ENCODE data around the gene HOXD13.

HOXD13 gene

DNA sequence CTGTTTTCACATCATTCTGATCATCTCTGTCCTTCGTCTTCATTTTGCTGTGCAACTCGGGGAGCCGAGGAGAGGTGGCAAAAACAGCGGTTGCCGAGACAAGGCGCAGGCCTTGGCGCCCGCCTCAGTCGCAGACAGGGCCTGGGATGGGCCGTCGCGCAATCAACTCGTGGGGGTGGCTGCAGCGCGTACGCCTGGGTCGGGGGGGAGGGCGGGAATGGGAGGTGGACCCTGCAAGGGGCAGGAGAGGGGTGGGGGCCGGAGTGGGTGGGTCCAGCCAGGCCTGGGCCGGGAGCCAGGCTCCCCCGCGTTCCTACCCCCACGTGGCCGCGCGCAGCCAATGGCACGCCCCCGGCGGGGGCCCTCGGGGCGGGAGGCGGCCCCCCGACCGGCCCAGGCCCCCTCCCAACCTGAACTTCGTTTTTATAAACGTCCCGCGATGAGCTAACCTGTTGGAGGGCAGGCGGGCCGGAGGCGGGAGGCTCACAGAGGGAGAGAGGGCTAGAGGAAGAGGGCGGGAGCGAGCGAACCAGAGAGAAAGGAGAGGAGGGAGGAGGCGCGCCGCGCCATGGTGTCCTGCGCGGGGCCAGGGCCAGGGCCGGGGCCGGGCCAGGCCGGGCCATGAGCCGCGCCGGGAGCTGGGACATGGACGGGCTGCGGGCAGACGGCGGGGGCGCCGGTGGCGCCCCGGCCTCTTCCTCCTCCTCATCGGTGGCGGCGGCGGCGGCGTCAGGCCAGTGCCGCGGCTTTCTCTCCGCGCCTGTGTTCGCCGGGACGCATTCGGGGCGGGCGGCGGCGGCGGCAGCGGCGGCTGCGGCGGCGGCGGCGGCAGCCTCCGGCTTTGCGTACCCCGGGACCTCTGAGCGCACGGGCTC, at the start of gene HOXD13:
TSS of gene HOXD13 (plus strand) at position 452 of the 875 bp plus-strand sequence. CDS start at position 622, 170 bp downstream.
- DNase-seq (ENCODE audit: low read depth, low spot score): no peak

DNA sequence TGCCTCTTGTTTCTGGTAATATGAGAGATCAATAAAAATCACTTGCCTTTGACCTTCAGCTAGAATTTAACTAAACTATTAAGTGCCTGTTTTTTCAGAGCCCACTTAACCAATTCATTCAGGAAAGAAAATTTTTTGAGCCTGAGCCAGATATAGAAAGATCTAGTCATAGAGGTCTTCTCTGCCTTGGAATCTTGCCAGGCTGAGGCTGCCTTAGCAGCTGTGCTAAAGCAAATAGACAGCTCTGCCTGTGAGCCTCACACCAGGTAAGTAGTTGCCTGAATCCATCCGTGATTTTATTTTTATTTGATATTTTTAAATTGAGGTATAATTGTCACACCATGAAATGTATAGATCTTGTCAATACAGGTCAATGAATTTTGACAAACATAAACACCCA, 36.1 kb upstream of the HOXD13 start:
- no peak for DNase-seq (ENCODE audit: low read depth, low spot score)

DNA sequence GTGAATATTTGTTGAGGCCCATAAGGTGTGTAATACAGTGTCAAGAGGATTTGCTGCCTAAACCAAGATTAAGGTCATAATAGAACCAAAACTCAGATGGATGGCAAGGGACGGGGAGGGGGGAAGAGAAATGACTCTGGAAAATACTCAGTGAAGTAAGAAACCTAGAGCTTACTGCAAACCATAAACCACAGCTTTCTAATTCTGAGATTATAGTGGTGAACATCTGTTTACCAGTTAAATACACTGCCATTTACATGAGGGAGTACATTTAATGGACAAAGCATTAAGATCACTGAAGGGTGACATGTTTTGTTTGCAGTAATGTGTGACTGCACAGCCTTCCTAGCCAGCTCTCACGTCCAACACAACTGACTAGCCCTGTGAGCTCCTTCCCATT, 28.6 kb upstream of the HOXD13 start:
- no peak for DNase-seq (ENCODE audit: low read depth, low spot score)

DNA sequence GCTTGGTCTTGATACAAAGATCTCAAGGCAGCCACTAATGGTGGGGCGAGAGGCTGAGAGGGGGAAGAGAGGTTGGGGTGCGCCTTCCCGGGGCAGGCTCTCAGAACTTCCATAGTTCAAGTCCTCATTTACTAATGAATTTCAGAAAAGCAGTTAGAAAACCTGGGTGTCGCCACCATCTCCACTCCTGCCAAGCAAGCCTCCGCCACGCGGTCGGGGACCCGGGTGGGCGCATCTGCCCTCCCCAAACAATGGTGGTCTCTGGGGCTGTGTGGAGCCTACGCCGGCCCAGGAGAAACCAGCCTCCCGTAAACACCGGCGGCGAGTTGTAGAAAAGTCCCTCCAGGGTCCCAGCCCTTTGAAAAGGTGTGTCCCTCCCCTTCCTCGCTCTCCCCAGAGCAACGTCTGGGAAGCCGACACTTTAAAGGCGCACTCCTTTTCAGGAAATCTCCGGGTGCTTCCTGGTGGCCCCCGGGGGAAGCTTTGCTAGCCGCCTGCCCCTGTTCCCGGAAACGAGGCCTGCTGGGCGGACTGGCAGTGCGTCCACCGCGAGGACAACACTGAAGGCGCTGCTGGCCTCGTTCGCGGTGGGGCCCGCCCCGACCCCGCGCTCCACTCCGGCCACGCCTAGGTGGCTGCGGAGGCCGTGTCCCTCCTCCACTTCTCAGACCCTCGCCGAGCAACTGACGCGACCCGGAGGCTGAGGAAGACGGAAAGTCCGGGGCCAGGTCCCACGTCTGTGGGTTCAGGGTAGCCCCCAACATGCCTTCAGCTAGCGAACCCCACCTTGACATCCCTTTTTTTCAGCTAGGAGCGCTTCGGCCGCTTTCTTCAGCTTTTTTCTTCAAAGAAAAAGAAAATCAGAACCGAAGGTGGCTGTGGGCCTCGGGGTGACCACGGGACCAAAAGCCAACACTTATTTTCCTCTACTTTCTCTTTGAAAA, 25.6 kb upstream of the HOXD13 start:
- DNase-seq (ENCODE audit: low read depth, low spot score): no peak

DNA sequence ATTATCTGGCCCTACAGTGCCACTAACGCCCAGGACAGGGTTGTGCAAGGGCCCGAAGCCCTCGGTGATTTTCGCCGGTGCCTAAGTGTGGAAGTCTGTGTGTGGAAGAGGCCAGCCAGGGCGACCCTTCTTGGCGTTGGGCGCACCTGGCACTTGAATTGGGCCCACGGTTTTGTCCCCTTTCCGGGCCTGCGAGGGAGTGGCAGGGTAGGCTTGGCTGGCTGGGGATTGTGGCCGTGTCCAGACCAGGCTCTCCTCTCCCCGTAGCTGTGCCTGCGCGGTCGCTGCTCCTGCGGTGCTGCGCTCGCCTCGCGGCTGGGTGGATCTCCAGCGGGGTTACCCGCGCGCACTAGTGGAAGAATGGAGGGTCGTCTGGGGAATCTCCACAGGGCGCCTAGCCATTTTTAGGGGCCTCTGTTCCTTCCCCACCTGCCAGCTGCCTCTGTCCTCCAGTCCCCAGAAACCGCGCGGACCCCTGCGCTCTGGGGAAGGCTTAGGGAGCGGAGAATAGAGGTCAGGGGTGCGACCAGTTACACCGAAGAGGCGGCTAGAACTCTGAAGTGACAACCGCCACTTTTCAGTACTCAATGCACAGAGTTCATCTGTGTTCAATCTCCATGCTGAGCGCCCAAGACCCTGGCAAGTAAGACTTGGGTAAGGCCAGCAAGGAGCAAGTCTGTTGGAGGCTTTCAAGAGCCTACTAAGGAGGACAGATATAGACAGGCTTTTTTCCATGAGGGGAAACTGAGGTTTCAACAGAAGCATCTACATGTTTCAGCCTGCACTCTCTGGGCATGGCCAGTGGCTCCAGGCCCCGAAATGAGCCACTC, 24.7 kb upstream of the HOXD13 start:
- DNase-seq (ENCODE audit: low read depth, low spot score): no peak

DNA sequence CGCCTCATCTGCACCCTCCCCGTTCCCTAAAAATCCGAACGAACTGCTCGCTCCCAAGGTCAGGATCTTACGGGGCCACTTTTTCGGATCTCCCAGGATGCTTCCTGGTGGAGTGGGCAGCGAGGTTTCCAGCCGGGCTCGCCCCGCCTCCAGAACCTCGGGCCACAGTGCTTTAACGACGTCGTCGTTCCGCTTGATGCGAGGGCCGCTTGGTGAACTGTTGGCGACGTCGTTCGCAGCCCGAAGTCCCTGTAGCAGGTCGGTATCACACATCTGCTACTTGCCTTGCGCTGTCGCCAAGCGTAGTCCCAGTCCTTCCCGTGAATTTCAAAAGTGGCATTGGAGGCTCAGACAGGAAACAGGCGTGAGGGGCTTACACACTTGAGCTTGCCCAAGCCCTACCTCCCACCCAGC, 24.1 kb upstream of the HOXD13 start:
- DNase-seq (ENCODE audit: low read depth, low spot score): no peak

DNA sequence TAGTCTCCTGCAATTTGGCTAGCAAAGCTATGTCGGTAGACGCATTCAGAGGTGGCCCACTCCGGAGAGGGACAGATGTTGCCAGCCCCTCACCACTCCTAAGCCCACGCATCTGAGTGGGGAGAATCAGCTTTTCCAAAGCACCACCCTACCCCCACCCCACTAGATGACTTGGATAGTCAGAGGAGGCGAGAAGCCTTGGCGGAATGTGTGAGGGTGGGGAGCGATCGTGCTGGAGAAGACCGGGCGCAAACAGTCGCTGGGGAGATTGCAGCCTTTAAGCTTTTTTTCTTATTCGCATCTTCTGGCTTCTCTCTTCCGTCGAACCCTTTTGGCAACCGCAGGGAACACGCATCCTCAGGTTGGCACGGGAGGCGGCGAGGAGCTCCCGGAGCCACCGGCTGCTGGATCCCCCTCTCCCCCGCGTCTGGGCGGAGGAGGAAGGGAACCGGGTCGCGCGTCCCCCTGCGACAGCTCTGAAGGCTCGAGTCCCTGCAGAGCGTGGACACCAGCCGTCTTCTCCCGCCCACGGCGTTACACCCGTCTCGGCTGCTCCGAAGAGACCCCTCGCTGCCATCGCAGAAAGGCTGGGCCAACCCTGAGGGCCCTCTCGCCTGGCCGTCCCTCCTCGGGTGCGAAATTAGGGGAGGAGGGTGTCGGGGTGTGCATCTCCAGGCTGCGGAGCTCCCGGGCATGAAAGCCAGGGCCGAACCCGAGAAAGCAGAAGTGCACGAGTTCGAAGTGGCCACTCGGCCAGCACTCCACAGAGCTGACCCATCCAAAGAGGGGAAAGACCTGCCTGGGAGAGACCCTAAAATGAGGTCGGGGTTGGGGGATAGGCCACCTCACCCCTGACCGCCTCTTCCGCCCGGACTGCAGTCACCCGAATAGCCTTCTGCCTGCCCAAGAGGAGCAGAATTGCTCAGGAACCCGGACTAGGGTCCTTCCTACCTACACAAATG, 20.9 kb upstream of the HOXD13 start:
- DNase-seq (ENCODE audit: low read depth, low spot score): no peak

DNA sequence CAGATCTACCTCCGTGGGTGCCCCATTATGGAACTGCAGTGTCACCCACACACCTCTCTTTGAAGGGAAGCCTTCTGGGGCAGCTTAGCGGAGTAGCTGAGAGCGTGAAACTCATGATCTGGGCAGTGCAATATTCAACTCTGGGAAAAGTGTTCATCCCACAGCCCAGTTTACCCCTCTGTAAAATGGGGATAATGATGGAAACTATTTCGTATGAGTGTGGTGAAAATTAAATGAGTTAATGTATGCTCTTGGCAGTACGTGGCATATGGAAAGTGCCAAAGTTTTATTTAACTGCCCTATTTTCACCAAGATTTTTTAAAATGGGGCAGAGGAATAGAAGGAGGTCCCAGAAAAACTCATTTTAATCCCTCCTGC, 20.2 kb upstream of the HOXD13 start:
- DNase-seq (ENCODE audit: low read depth, low spot score): no peak

DNA sequence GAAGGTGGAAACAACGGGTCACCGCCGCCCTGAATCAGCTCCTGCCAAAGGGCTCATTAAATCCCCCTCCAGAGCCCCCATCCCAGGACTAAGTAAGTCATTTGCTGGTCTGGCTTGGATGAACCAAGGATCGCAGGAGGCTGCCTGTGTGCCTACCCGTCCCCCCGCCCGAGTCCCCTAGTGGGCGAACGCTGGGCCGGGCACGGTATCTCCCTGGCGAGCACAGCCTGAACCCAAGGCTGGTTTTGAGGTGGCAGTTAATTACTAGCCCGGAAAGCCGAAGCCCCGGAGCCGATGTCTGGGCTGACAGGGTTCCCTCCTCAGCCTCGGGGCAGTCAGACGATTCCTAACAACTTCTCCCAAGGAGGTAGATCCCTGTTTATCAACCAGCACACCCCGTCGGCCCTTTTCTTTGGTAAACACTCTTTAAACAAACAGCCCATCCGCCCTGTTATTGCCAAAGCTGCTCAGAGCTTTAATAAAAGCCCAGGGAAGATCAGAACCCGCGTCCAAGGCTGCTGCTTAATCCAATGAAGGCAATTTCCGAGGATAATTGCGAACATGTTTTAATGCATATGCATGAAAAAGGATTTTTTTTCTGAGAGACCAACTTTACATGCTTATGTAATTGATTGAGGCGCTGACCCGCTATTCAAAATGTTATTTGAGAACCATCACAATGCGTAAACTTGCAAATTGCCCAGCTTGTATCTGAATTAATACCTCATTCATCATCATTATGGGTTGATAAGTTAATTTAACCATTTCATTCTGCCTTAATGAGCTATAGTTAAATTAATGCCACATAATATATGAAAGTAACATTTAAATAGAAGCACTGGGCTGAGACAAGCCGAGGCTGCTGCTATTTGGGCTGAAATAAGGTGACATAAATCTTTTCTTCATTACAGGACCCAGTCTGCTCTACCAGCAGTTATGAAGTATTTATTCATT, 19.3 kb upstream of the HOXD13 start:
- no peak for DNase-seq (ENCODE audit: low read depth, low spot score)

DNA sequence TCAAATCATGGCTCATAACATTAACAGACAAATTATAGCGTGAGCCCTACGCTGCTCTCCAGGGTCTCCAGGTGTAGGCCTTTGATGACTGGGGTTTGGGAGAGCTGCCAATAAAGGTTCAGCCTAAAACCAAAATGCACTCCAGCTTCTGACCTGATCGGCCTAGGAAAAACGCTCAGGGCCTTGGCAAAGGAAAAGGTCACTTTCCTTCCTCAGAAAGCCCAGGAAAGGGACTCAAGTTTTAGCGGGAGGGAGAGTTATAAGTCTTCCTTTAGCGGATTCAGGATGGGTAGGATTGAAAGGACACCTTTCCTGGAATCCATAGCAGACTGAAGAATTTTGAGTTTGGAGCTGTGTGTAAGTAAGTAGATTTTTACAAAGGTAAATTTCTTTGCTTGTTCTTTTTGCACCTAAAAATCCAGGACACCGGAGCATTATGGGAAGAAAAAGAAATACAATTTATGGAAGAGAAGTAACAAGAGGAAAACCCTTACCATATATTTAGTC, 17.5 kb upstream of the HOXD13 start:
- DNase-seq (ENCODE audit: low read depth, low spot score): no peak

DNA sequence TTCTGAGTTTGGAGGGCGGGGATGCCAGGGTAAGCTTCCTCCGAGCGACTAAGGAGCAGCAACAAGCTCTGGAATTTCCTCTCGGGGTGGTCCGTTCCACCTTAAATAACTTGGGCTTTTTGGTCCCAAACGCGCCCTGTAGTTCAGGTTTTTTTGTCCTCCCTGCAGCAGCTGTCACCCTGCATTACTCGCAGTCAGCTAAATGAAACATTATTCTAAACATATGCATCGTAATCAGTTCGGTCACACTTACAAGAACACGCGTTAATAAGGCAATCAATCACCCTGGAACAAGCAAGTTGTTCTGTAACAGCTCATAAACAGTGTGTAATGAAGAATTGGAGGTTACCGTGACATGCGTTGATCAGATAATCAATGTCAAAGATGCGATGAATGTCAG, 17.0 kb upstream of the HOXD13 start:
- DNase-seq (ENCODE audit: low read depth, low spot score): no peak

DNA sequence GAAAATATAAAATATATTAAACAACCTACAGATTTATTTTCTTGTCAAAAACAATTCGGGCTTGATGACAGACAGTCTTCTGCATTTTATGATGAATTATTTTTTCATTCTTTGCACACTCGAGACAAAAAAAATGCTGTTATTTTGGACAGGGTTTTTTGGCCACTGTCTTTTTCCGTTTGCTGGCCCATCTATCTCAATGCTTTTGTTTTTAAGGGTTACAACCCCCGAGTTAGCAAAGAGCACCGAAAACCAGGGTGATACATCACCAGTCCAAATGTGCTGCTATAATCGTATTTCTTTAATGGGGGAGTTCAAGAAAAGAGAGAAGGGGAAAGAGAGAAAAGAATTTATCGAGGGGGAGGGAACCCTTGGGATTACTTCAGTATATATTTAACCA, 16.5 kb upstream of the HOXD13 start:
- no peak for DNase-seq (ENCODE audit: low read depth, low spot score)

DNA sequence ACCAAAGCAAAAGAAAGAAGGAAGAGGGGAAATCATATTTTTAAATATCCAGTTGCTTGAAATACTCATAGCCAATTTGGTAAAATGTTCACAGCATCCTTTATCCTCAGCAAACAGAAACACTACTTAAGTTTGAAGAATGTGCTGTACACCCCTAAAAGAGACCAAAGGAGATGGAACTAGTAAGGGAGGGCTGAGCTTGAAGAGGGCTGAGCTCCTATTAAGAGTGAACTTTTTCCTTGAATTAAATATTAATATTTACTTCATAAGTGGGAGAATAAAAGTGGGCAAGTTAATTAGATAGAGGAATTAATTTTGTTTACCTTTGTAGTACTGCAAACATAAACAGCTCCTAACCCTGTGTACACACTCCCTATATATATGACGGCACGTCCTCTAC, 15.7 kb upstream of the HOXD13 start:
- no peak for DNase-seq (ENCODE audit: low read depth, low spot score)

DNA sequence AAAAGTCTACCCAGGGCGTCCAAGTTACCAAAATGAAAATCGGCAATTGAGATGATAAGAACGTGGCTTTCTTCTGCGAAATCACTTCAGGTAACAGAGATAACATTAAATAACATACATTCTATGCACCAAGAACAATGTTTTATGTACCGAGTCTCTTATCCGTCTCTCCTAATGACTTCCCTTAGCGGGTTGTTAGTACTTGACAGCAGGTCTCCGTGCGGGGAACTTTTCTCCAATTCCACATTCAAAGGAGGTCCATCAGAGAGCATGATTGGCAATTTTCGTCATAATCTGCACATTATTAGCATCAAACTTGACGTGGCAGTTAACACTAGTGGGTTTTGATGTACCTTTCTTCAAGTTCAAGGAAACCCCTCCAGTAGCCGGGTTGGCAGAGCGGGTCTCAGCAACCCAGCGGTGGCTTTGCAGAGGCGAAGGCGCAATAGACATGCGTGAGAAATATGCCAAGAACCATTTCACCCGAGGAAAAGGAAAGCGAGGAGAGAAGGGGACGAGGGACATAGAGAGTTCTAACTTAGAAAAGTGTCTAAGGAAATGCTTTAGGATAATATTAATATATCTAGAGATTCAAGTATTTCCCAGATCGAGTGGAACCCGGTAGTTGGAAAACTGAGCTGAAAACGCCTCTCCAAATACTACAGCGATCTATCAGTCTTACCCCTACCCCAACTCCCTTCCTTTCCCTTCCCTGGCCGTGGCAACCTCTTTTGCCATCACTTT, 13.8 kb upstream of the HOXD13 start:
- DNase-seq (ENCODE audit: low read depth, low spot score): no peak

DNA sequence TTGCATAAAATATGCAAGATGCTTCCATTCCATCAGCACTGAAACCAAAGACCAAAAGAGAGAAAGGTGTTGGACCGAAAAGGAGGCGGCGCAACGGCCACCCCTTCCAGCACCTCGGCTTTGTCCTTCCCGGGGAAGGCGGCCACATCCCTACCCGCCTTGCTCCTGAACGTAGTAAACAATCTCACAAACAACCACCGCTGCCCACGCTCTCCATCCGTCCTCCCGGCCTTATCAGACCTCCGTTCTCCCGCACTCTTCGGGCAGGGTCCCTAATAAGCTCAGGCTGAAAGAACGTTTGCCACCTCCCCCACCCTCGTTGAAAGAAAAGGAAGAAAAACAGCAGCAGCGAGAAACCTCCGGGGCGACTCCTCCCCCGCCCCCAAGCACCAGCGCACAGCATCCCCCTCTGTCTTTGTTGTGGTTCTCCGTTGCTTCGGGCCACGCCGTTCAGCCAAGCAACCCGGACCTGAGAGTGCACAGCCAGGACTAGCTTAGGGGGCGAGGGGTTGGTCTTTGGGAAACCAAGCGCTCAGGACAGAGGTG, 13.2 kb upstream of the HOXD13 start:
- no peak for DNase-seq (ENCODE audit: low read depth, low spot score)

DNA sequence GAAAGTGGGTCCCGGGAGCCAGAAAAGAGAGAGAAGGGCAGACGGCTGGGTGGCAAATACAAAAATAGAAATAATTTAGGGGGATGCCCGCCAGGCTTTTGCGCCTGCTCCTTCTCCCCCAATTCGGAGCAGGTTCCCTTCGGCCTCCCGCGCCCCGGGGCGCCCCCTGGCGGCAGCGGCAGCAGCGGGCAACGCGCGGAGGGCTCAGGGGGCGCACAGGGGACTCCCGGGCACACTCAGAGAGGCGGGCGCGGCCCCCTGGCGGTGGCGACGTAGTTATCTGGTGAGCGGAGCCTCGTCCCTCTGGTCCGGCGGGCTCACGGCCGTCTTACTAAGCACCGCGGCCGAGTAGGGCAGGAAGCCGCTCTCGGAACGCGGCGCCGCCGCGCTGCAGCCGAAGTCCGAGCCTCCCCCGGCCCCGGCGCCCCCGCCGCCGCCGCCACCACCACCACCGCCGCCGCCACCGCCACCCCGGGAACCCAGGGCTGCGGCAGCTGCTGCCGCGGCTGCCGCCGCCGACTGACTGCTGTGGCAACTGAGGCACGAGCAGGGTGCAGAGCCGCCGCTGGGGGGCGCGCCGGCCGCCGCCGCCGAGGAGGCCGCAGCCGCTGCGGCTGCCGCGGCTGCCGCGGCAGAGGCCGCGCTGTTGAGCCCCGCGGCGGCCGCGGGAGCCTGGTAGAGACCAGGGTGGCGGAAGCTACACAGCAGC, 12.5 kb upstream of the HOXD13 start:
- DNase-seq (ENCODE audit: low read depth, low spot score): no peak

DNA sequence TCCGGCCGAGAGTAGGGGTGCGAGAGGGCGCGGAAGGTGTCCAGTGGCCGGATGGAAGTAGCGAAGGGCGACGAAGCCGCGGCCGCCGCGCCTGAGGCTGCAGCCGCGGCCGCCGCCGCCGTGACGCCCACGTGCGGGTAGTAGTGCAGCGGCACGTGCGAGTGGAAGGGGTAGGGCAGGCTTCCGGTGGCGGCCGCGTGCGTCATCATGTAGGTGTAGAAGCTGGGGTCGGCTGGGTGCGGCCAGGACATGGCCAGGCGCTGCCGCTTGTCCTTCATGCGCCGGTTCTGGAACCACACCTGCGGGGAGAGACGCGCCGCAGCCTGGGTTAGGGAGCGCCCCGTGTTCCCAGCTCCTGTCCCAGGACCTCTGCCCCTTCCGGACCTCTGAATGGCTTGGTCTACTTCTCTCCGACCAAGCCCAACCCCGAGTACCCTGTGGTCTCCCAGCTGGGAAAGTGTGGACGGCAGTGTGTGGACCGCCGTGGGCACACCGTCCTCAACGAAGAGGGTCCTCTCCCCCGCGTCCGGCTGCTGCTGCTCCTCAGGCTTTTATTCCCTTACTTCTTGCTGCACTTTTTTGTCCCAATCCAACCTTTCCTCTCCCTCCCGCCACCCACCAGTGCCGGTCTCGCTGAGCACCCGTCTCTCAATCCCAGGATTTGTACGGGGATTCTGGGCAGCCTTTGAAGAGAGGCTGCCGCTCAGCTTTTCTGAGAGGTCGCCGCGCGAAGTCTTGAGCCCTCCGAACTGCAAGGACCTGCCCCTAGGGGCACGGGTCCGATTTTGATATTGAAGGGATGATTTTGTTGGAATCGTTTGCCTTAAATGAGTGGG, 11.8 kb upstream of the HOXD13 start:
- DNase-seq (ENCODE audit: low read depth, low spot score): no peak
